Omental fat pad (tissue), 4 donors: ENCODE measurements around the gene TSPAN10. TPM values are rescaled to one million over a fixed set of nuclear protein-coding genes. Genes with fewer than 3 reads are reported as not detected.

Experiments used
- ATAC-seq: fragments of 150-250 bp; one replicate; pipeline ENCODE4 v1.9.1; 2016; ENCODE audit warnings: mild to moderate bottlenecking, moderate library complexity; ENCODE audit not compliant: low FRiP score
- DNase-seq: peaks from one replicate; pipeline ENCODE4 v3.0.0-alpha.2; 2019; ENCODE audit warnings: low spot score
- total RNA-seq, 4 donors: library from RNA; depleted of rRNA; stranded (reverse); fragments of >200 nt; gene quantifications; one replicate each; pipeline ENCODE4 v1.1.0, GENCODE V29; 2016
- TF ChIP-seq, protein P1 (sequence below), 3 donors: fragments of 450-650 bp; IDR thresholded peaks; one replicate each; pipeline ENCODE4 v1.5.1; 2016 to 2017; ENCODE audit warnings: antibody characterized with exemption in 3 of 3, mild to moderate bottlenecking in 3 of 3, moderate library complexity in 2 of 3

Gene TSPAN10
- total RNA-seq, 4 donors from 2014 or later: 0.47 to 1.0 (median 0.48) TPM; not detected in 1

DNA sequence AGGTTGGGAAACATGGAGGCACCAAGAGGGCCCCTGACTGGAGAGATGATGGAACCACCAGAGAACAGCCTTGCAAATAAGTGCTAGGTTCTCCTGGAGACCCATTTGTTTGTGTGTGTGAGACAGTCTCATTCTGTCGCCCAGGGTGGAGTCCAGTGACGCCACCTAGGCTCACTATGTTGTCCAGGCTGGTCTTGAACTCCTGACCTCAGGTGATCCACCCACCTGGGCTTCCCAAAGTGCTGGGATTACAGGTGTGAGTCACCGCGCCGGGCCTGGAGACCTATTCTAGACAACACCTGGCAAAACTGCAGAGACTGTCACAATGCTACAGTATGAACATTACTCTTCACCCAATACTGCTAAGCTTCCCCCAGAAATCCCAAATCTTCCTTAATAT lies 1.6 kb upstream of the TSPAN10 start:
- DNase-seq (no peak), ATAC-seq (no peak)
- TF ChIP-seq, protein P1, sequence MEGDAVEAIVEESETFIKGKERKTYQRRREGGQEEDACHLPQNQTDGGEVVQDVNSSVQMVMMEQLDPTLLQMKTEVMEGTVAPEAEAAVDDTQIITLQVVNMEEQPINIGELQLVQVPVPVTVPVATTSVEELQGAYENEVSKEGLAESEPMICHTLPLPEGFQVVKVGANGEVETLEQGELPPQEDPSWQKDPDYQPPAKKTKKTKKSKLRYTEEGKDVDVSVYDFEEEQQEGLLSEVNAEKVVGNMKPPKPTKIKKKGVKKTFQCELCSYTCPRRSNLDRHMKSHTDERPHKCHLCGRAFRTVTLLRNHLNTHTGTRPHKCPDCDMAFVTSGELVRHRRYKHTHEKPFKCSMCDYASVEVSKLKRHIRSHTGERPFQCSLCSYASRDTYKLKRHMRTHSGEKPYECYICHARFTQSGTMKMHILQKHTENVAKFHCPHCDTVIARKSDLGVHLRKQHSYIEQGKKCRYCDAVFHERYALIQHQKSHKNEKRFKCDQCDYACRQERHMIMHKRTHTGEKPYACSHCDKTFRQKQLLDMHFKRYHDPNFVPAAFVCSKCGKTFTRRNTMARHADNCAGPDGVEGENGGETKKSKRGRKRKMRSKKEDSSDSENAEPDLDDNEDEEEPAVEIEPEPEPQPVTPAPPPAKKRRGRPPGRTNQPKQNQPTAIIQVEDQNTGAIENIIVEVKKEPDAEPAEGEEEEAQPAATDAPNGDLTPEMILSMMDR (IDR thresholded peaks at IDR 0.05): no peak

DNA sequence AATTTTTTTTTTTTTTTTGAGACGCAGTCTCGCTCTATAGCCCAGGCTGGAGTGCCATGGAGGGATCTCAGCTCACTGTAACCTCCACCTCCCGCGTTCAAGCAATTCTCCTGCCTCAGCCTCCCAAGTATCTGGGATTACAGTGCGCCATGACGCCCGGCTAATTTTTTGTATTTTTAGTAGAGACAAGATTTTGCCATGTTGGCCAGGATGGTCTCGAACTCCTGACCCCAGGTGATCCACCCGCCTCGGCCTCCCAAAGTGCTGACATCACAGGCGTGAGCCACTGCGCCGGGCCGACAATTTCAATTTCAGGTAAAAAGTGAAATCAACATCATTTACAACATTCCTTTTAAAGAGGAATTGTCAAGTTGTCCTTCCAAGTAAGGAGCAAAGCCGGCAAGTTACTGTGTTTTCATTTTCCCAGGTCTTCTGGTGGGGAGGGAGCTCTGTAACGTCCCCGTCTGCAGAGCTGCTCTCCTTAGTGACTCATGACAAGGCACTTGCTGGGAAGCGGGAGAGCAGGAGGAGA lies 957 bp upstream of the TSPAN10 start:
- ATAC-seq (peak; percentile 72), DNase-seq (no peak)
- TF ChIP-seq, protein P1 (IDR thresholded peaks at IDR 0.05): no peak

DNA sequence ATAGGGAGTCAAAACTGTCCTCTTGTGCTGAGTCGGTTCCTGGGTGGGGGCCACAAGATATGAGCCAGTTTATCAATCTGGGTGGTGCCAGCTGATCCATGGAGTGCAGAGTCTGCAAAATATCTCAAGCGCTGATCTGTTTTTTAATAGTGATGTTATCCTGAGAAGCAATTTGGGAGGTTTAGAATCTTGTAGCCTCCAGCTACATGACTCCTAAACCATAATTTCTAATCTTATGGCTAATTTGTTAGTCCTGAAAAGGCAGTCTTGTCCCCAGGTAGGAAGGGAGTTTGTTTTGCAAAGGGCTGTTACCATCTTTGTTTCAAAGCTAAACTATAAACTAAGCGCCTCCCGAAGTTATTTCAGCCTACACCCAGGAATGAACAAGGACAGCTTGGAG lies 1.7 kb downstream of the TSPAN10 start:
- ATAC-seq: no peak

GRCh38 chr17:81640011-81640410 lies 3.0 kb downstream of the TSPAN10 start:
- ATAC-seq (no peak), DNase-seq (no peak)
- TF ChIP-seq, protein P1 (IDR thresholded peaks at IDR 0.05): no peak

More for the DNA sequence above, 1.7 kb downstream of the TSPAN10 start:
- TF ChIP-seq, protein P1 (IDR thresholded peaks at IDR 0.05): no peak
- no peak for DNase-seq

GRCh38 chr17:81641825-81642489 lies 5.0 kb downstream of the TSPAN10 start:
- DNase-seq (no peak), ATAC-seq (no peak)
- TF ChIP-seq, protein P1 (IDR thresholded peaks at IDR 0.05): no peak

DNA sequence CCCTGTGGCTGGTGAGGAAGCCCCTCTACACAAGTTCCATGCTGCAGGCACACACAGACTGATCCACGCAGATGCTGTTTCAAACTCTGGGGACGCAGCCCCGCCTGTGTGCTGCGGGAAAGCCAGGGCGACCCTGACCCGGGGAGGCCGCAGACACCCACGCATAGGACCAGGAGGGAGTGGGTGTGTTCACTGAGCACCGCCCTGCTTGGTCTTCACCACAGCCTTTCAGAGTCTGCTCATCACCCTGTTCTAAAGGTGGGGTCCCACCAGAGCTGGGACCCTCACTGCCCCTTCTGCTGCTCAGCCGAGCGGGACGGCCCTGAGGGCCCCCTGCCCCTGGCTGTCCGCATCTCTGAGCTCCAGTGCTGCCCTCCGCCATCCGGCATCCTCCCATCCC lies 7.5 kb downstream of the TSPAN10 start:
- TF ChIP-seq, protein P1 (IDR thresholded peaks at IDR 0.05): no peak
- ATAC-seq (no peak), DNase-seq (no peak)
